Calu3 (cell line): ENCODE data around the gene CILP2. TPM values are rescaled to one million over a fixed set of nuclear protein-coding genes. Genes with fewer than 3 reads are reported as not detected.

ENCODE experiments used
- BruUV-seq: library from RNA; stranded (reverse); fragments of 400-500 nt; replicated peaks from 2 replicates; lab custom pipeline; 2021; lab: Mats Ljungman, UMichigan
- CTCF ChIA-PET: fragments of 300-600 bp; sonication (Branson Sonifier 250); formaldehyde crosslinking; loops from one replicate; lab custom pipeline; 2022; ENCODE audit warnings: antibody characterized with exemption; lab: Charles Lee
- DNase-seq: peaks from one replicate; pipeline ENCODE4 v3.0.0; 2022
- H3K27ac Mint-ChIP-seq: one replicate; pipeline ENCODE4 v1.8.0; 2022; ENCODE audit warnings: mixed read lengths; ENCODE audit not compliant: unreplicated experiment
- H3K27me3 Mint-ChIP-seq: one replicate; pipeline ENCODE4 v1.8.0; 2022; ENCODE audit warnings: mixed read lengths; ENCODE audit not compliant: unreplicated experiment
- H3K36me3 Mint-ChIP-seq: one replicate; pipeline ENCODE4 v1.8.0; 2022; ENCODE audit warnings: mild to moderate bottlenecking, moderate library complexity, mixed read lengths; ENCODE audit not compliant: insufficient read depth, unreplicated experiment
- H3K4me1 Mint-ChIP-seq: one replicate; pipeline ENCODE4 v1.8.0; 2022; ENCODE audit warnings: mild to moderate bottlenecking, low read depth, mixed read lengths; ENCODE audit not compliant: unreplicated experiment
- H3K4me3 Mint-ChIP-seq: one replicate; pipeline ENCODE4 v1.8.0; 2022; ENCODE audit warnings: mild to moderate bottlenecking, low read depth, moderate library complexity, mixed read lengths; ENCODE audit not compliant: unreplicated experiment
- H3K9me3 Mint-ChIP-seq: one replicate; pipeline ENCODE4 v1.8.0; 2022; ENCODE audit warnings: low read depth, mixed read lengths; ENCODE audit not compliant: unreplicated experiment
- CTCF ChIP-seq: fragments of 200-600 bp; IDR thresholded peaks from one replicate; pipeline ENCODE4 v1.8.0; 2022; ENCODE audit warnings: antibody characterized with exemption; ENCODE audit not compliant: unreplicated experiment
- intact Hi-C: fragments of 100-400 bp; cut with micrococcal nuclease; formaldehyde crosslinking; loops from one replicate; pipeline ENCODE4 v1.10.0; 2022; ENCODE audit not compliant: unreplicated experiment
- total RNA-seq: library from RNA; stranded (reverse); gene quantifications from 2 replicates; pipeline ENCODE4 v1.2.3, GENCODE V29; 2022

Gene CILP2
- total RNA-seq, 1 experiment from 2014 or later = 1.3 TPM

GRCh38 chr19:19495614-19496603 is 42.2 kb upstream of the CILP2 start:
- Mint-ChIP-seq H3K27ac (no peak overlapping the region), H3K4me1 (no peaks in the 10 kb centered on the region), H3K9me3 (no peaks in the 10 kb centered on the region), H3K36me3 (peaks cover 40% of the 10 kb centered on the region), H3K4me3 (no peak overlapping the region), H3K27me3 (no peaks in the 10 kb centered on the region)
- CTCF ChIA-PET = interaction anchor here (0.7 kb wide), 1 partner anchor 15 kb away, joined by 4 read pairs; no protein-coding TSS in a partner anchor
- TF ChIP-seq CTCF = no peak
- no TSS peak for BruUV-seq
- intact Hi-C loops = no loop called here
- no peak for DNase-seq

DNA sequence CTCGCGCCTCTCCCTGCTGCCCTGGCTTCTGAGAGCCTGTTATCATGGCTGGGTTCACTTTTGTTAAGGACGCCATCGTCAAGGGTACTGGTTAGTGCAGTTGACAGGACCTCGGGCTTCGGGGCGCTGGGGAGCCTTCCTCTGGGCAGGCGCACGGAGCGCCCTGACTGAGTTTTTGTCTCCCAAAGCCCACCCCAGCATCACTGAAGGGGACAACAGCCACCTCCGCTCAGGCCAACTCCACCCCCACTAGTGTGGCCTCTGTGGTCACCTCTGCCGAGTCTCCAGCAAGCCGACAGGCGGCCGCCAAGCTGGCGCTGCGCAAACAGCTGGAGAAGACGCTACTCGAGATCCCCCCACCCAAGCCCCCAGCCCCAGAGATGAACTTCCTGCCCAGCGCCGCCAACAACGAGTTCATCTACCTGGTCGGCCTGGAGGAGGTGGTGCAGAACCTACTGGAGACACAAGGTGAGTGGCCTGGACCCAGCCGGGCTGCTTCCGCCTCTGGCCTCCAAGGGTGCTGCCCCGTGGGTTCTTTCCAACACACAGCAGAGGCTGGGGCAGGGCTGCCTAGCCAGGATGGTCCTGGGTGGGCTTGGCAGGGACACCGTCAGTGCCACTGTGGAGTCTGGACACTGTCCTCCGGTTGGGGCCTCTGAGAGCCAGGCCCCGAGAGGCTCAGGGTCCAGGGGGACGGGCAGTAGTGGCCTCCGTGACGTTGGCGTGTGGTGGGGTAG is 39.6 kb upstream of the CILP2 start:
- Mint-ChIP-seq H3K9me3 (no peaks in the 10 kb centered on the region), H3K27me3 (no peaks in the 10 kb centered on the region), H3K4me3 (no peak overlapping the region), H3K27ac (no peak overlapping the region), H3K36me3 (peaks cover 49% of the 10 kb centered on the region), H3K4me1 (no peaks in the 10 kb centered on the region)
- no peak for DNase-seq
- no TSS peak for BruUV-seq
- intact Hi-C loops = no loop called here
- CTCF ChIA-PET = no interaction called here
- no peak for TF ChIP-seq CTCF

GRCh38 chr19:19499272-19499995 is 38.6 kb upstream of the CILP2 start:
- H3K9me3 Mint-ChIP-seq = no peaks in the 10 kb centered on the region
- H3K4me1 Mint-ChIP-seq = no peaks in the 10 kb centered on the region
- CTCF ChIA-PET = no interaction called here
- H3K27me3 Mint-ChIP-seq = no peaks in the 10 kb centered on the region
- H3K36me3 Mint-ChIP-seq = peaks cover 49% of the 10 kb centered on the region
- DNase-seq = no peak
- TF ChIP-seq CTCF = no peak
- H3K4me3 Mint-ChIP-seq = no peak overlapping the region
- intact Hi-C loops = no loop called here
- no TSS peak for BruUV-seq
- no peak overlapping the region for H3K27ac Mint-ChIP-seq
